ENCODE results near the gene PTX4.

GRCh38 chr16:1447965-1448364 is 40.8 kb downstream of the PTX4 start:
- TF ChIP-seq, protein P1, sequence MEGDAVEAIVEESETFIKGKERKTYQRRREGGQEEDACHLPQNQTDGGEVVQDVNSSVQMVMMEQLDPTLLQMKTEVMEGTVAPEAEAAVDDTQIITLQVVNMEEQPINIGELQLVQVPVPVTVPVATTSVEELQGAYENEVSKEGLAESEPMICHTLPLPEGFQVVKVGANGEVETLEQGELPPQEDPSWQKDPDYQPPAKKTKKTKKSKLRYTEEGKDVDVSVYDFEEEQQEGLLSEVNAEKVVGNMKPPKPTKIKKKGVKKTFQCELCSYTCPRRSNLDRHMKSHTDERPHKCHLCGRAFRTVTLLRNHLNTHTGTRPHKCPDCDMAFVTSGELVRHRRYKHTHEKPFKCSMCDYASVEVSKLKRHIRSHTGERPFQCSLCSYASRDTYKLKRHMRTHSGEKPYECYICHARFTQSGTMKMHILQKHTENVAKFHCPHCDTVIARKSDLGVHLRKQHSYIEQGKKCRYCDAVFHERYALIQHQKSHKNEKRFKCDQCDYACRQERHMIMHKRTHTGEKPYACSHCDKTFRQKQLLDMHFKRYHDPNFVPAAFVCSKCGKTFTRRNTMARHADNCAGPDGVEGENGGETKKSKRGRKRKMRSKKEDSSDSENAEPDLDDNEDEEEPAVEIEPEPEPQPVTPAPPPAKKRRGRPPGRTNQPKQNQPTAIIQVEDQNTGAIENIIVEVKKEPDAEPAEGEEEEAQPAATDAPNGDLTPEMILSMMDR (IDR thresholded peaks at IDR 0.05; ENCODE audit: low read length), result no peak
- TF ChIP-seq EZH2 (optimal IDR thresholded peaks at IDR 0.05; ENCODE audit: low read depth, low read length) (no peak), EZH2phosphoT487 (IDR thresholded peaks at IDR 0.05; ENCODE audit: low read length) (no peak)

All from MM.1S (cell line).